Endodermal cell (in vitro differentiated cells): ENCODE data around the gene PTN. TPM values are rescaled to one million over a fixed set of nuclear protein-coding genes. Genes with fewer than 3 reads are reported as not detected.
A peak's percentile ranks its signal among the peaks of the same experiment; 100 is the strongest.
"Not testable (repeated sequence)": the region's sequence is repeated elsewhere in the genome, so short reads cannot be mapped to it uniquely, and the experiment has no call there.

ENCODE experiments used
- DNase-seq: peaks from one replicate; pipeline ENCODE4 v3.0.0-alpha.2; 2017
- H3K27ac ChIP-seq: 2 replicates; pipeline ENCODE4 v1.5.1; 2013; ENCODE audit warnings: mild to moderate bottlenecking, low read depth, low read length, moderate library complexity
- H3K27me3 ChIP-seq: 2 replicates; pipeline ENCODE4 v1.6.1; 2013; ENCODE audit warnings: mild to moderate bottlenecking, low read length, moderate library complexity; ENCODE audit not compliant: insufficient read depth, control insufficient read depth, poor library complexity, severe bottlenecking
- H3K36me3 ChIP-seq: 2 replicates; pipeline ENCODE4 v1.7.0; 2013; ENCODE audit warnings: mild to moderate bottlenecking, low read length, moderate library complexity; ENCODE audit not compliant: control insufficient read depth, insufficient read depth
- H3K4me1 ChIP-seq: one replicate; pipeline ENCODE4 v1.7.0; 2013; ENCODE audit warnings: low read length; ENCODE audit not compliant: control insufficient read depth, insufficient read depth
- H3K4me3 ChIP-seq: 2 replicates; pipeline ENCODE4 v1.5.1; 2013; ENCODE audit warnings: mild to moderate bottlenecking, low read length, moderate library complexity
- H3K9ac ChIP-seq: 2 replicates; pipeline ENCODE4 v1.6.1; 2013; ENCODE audit warnings: mild to moderate bottlenecking, low read length, moderate library complexity; ENCODE audit not compliant: poor library complexity, severe bottlenecking; ENCODE audit errors: extremely low read depth
- H3K9me3 ChIP-seq: 2 replicates; pipeline ENCODE4 v1.6.1; 2013; ENCODE audit warnings: mild to moderate bottlenecking, low read length, moderate library complexity; ENCODE audit not compliant: control insufficient read depth
- H3K27ac Mint-ChIP-seq: 2 replicates; pipeline ENCODE4 v1.8.0; 2020; ENCODE audit warnings: mixed read lengths
- H3K27me3 Mint-ChIP-seq: 2 replicates; pipeline ENCODE4 v1.8.0; 2021; ENCODE audit warnings: mild to moderate bottlenecking, mixed read lengths; ENCODE audit not compliant: insufficient read depth
- H3K36me3 Mint-ChIP-seq: 2 replicates; pipeline ENCODE4 v1.8.0; 2020; ENCODE audit warnings: low read depth, mixed read lengths
- H3K4me1 Mint-ChIP-seq: 2 replicates; pipeline ENCODE4 v1.8.0; 2020; ENCODE audit warnings: mixed read lengths
- H3K4me3 Mint-ChIP-seq: 2 replicates; pipeline ENCODE4 v1.8.0; 2020; ENCODE audit warnings: mild to moderate bottlenecking, moderate library complexity, mixed read lengths
- H3K9me3 Mint-ChIP-seq: 2 replicates; pipeline ENCODE4 v1.8.0; 2020; ENCODE audit warnings: mild to moderate bottlenecking, mixed read lengths
- WGBS, 2 experiments: methylation state at CpG; one replicate each; pipeline versions ENCODE4 v1.1.5 to v1.1.7; 2013; ENCODE audit warnings: missing lambda C conversion rate in 2 of 2, mixed read lengths in 1 of 2; ENCODE audit not compliant: insufficient coverage in 1 of 2, insufficient read length in 1 of 2; 5-methylcytosine and 5-hydroxymethylcytosine counted together
- total RNA-seq, 2 donors: library from RNA; stranded (reverse); fragmentation: NEBNext Ultra II Directional in 1 of 2; extraction: Animal tissue kit (Norgen Biotek cat#: 25700) in 1 of 2; gene quantifications; 2 replicates in 1 of 2; 3 replicates in 1 of 2; pipeline ENCODE4 v1.2.1, GENCODE V29; 2021
- TF ChIP-seq, protein P1 (sequence below): fragments of 200-600 bp; sonication (generic); conservative IDR thresholded peaks from 2 replicates; pipeline ENCODE4 v1.5.0; 2021; ENCODE audit warnings: antibody characterized with exemption, mild to moderate bottlenecking

The PTN gene
- total RNA-seq, 2 donors from 2014 or later: 4.8 to 5.6 TPM

DNA sequence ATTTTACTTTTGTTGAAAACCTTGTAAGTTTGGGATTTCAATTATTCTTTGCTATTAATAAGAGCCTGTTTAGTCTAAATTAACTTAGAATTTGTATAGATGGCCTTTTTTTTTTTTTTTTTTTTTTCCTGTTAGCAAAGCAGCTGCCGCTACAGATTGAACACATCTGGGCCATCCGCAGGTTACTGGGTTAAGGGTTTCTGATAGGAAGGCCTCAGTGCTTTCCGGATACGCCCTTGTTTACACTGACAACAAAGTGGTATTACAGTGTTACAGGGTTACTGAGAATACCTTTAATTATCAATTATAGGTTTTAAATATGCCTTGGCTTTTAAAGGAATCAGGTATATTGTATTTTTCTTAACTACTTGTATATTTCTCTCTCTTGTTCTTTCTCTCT is 76.8 kb downstream of the PTN start:
- Histone ChIP-seq H3K4me3 (no peak overlapping the region), H3K9me3 (no peaks in the 10 kb centered on the region), H3K27me3 (no peaks in the 10 kb centered on the region), H3K9ac (no peak overlapping the region), H3K4me1 (no peaks in the 10 kb centered on the region), H3K27ac (no peak overlapping the region), H3K36me3 (no peaks in the 10 kb centered on the region)
- no peak for DNase-seq
- Mint-ChIP-seq H3K36me3 (peaks cover 8% of the 10 kb centered on the region), H3K27me3 (no peaks in the 10 kb centered on the region), H3K4me1 (peaks cover 4% of the 10 kb centered on the region), H3K4me3 (no peak overlapping the region), H3K27ac (peak overlapping the region; percentile 56), H3K9me3 (peaks cover 7% of the 10 kb centered on the region)
- WGBS, 2 experiments: 87% methylated on average over 4 of the region's 4 CpGs; no CpG with 5 or more reads in 1 of the 2 experiments
- TF ChIP-seq, protein P1, sequence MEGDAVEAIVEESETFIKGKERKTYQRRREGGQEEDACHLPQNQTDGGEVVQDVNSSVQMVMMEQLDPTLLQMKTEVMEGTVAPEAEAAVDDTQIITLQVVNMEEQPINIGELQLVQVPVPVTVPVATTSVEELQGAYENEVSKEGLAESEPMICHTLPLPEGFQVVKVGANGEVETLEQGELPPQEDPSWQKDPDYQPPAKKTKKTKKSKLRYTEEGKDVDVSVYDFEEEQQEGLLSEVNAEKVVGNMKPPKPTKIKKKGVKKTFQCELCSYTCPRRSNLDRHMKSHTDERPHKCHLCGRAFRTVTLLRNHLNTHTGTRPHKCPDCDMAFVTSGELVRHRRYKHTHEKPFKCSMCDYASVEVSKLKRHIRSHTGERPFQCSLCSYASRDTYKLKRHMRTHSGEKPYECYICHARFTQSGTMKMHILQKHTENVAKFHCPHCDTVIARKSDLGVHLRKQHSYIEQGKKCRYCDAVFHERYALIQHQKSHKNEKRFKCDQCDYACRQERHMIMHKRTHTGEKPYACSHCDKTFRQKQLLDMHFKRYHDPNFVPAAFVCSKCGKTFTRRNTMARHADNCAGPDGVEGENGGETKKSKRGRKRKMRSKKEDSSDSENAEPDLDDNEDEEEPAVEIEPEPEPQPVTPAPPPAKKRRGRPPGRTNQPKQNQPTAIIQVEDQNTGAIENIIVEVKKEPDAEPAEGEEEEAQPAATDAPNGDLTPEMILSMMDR: no peak

DNA sequence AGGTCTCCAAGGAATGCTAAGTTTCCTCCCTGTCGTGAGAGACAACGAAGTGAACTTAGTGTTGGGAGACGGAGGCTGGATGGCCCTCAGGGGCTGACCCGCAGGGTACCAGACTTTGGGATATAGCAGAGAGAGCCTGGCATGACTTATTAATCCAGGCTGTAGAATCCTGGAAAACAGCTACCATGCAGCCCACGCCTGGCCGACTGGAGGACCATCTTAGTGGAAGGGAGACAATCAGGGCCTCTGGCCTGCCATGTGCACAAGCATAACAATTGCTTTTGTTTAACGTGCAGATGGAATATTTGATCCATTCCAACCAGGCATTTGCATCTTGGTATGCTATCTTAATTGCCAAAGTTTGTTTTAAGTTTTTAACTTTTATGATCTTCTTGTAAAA is 78.1 kb downstream of the PTN start:
- not testable (repeated sequence) for H3K27ac ChIP-seq, H3K4me3 Mint-ChIP-seq, DNase-seq, H3K27ac Mint-ChIP-seq, H3K9me3 ChIP-seq, H3K4me1 ChIP-seq, H3K27me3 Mint-ChIP-seq, H3K4me1 Mint-ChIP-seq, H3K36me3 Mint-ChIP-seq, H3K9me3 Mint-ChIP-seq, H3K4me3 ChIP-seq, H3K27me3 ChIP-seq, H3K36me3 ChIP-seq, H3K9ac ChIP-seq
- 80 to 85% methylated on average over 7 of the region's 7 CpGs for WGBS, 2 experiments

DNA sequence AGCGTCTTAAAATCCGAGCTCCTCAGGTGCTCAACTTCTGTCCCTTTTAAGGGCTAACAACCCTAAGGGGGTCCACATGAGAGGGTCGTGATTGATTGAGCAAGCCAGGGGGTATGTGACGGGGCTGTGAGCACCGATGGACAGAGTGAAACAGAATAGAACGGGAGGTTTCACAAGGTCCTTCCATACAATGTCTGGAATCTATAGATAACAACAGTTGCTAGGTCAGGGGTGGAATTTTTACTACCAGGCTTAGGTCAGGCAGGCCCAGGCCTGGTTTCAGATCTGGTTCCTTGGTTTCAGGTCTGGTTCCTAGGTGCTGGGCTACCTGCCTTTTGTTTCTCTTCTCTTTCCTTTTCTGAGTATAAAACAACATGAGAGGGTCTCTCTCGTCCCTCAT is 80.9 kb downstream of the PTN start:
- Histone ChIP-seq H3K27ac (no peak overlapping the region), H3K4me1 (no peaks in the 10 kb centered on the region), H3K4me3 (no peak overlapping the region), H3K9me3 (no peaks in the 10 kb centered on the region), H3K36me3 (no peaks in the 10 kb centered on the region), H3K9ac (no peak overlapping the region), H3K27me3 (no peaks in the 10 kb centered on the region)
- Mint-ChIP-seq H3K4me3 (no peak overlapping the region), H3K4me1 (peaks cover 29% of the 10 kb centered on the region), H3K9me3 (peaks cover 7% of the 10 kb centered on the region), H3K27ac (no peak overlapping the region), H3K27me3 (no peaks in the 10 kb centered on the region), H3K36me3 (peaks cover 9% of the 10 kb centered on the region)
- TF ChIP-seq, protein P1: no peak
- 80 to 91% methylated on average over 1 to 7 of the region's 7 CpGs for WGBS, 2 experiments
- DNase-seq: no peak

DNA sequence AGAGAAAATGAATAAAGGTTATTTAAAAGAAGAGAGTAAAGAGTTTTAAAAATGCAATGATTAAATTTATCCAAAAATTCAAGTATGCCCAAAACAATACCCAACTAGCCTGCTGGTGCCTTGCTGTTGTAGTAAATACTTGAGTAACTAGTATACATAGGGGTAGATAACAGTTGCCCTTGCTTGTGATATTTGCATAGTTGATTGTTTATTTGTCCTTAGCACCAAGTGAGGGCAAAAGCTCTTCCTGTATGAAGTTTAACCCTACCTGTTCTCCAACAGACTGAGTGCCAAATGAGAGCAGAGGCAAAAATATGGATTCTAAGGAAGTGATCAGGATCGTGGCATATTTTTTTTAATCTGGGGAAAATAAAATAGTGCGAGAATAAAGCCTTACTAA is 85.0 kb downstream of the PTN start:
- no peak for DNase-seq
- H3K4me3 Mint-ChIP-seq: no peak overlapping the region
- peaks cover 7% of the 10 kb centered on the region for H3K9me3 Mint-ChIP-seq
- no peaks in the 10 kb centered on the region for H3K4me1 ChIP-seq
- H3K27ac Mint-ChIP-seq: peak overlapping the region; percentile 38
- H3K27me3 Mint-ChIP-seq: no peaks in the 10 kb centered on the region
- TF ChIP-seq, protein P1: no peak
- H3K4me3 ChIP-seq: peak overlapping the region; percentile 54
- no peaks in the 10 kb centered on the region for H3K27me3 ChIP-seq
- no peaks in the 10 kb centered on the region for H3K36me3 ChIP-seq
- no peak overlapping the region for H3K9ac ChIP-seq
- no peaks in the 10 kb centered on the region for H3K9me3 ChIP-seq
- WGBS, 2 experiments: 80 to 91% methylated on average over 1 to 2 of the region's 2 CpGs
- H3K27ac ChIP-seq: no peak overlapping the region
- peaks cover 9% of the 10 kb centered on the region for H3K36me3 Mint-ChIP-seq
- H3K4me1 Mint-ChIP-seq: peaks cover 25% of the 10 kb centered on the region
